K562 (cell line): ENCODE measurements around the gene ELMO3. TPM values are rescaled to one million over a fixed set of nuclear protein-coding genes. Genes with fewer than 3 reads are reported as not detected.

Experiments used
- CBX3 ChIP-seq, 2 experiments: IDR thresholded peaks; 1 replicate in 1 of 2; 2 replicates in 1 of 2; pipeline ENCODE4 v1.6.1; 2012; ENCODE audit warnings: inconsistent platforms in 2 of 2, low read length in 2 of 2, borderline replicate concordance in 1 of 2, control low read depth in 1 of 2
- CHAMP1 ChIP-seq: fragments of 450-650 bp; IDR thresholded peaks from 2 replicates; pipeline ENCODE4 v1.6.1; 2016; ENCODE audit warnings: mild to moderate bottlenecking
- EHMT2 ChIP-seq: fragments of 450-650 bp; IDR thresholded peaks from 2 replicates; pipeline ENCODE4 v1.6.1; 2018; ENCODE audit warnings: antibody characterized with exemption
- FOXJ2 ChIP-seq: fragments of 200-800 bp; sonication (Bioruptor generic); IDR thresholded peaks from 2 replicates; pipeline ENCODE4 v1.6.1; 2016; ENCODE audit warnings: missing genetic modification characterization, missing compliant biosample characterization
- GABPB2 ChIP-seq: fragments of 250-450 bp; sonication (Bioruptor Pico); conservative IDR thresholded peaks from 2 replicates; pipeline ENCODE4 v1.5.1; 2021; ENCODE audit warnings: mild to moderate bottlenecking
- MEIS2 ChIP-seq: fragments of 450-650 bp; IDR thresholded peaks from 2 replicates; pipeline ENCODE4 v1.6.1; 2014; ENCODE audit warnings: mild to moderate bottlenecking; ENCODE audit not compliant: partially characterized antibody
- PCBP2 ChIP-seq: fragments of 200-400 bp; formaldehyde crosslinking; IDR thresholded peaks from 2 replicates; pipeline ENCODE4 v1.6.1; 2018; ENCODE audit warnings: low read length, low read depth, mild to moderate bottlenecking, moderate library complexity; ENCODE audit not compliant: poor library complexity, severe bottlenecking
- RHOXF2B ChIP-seq: fragments of 250-450 bp; sonication (Bioruptor Pico); conservative IDR thresholded peaks from 2 replicates; pipeline ENCODE4 v1.5.1; 2021
- RUNX1 ChIP-seq: sonication (generic); IDR thresholded peaks from 2 replicates; pipeline ENCODE4 v1.6.1; 2016; ENCODE audit warnings: antibody characterized with exemption, low read depth
- TEAD2 ChIP-seq: fragments of 450-650 bp; IDR thresholded peaks from 2 replicates; pipeline ENCODE4 v1.6.1; 2016; ENCODE audit warnings: missing genetic modification characterization, control low read depth, missing compliant biosample characterization
- ZC3H4 ChIP-seq: sonication (generic); formaldehyde crosslinking; IDR thresholded peaks from 2 replicates; pipeline ENCODE4 v1.9.0; 2021; ENCODE audit warnings: missing genetic modification reagents, borderline replicate concordance
- ZNF253 ChIP-seq: fragments of 250-450 bp; sonication (Bioruptor Pico); conservative IDR thresholded peaks from 2 replicates; pipeline ENCODE4 v1.6.1; 2021; ENCODE audit warnings: mild to moderate bottlenecking
- ZNF584 ChIP-seq: fragments of 200-800 bp; sonication (Bioruptor generic); IDR thresholded peaks from 2 replicates; pipeline ENCODE4 v1.6.1; 2016; ENCODE audit warnings: low read depth, mild to moderate bottlenecking, missing genetic modification characterization, missing compliant biosample characterization
- ZNF785 ChIP-seq: fragments of 250-450 bp; sonication (Bioruptor Pico); IDR thresholded peaks from 2 replicates; pipeline ENCODE4 v1.4.0; 2020; ENCODE audit warnings: mild to moderate bottlenecking
- polyA plus RNA-seq, 8 experiments: library from polyadenylated mRNA; depleted of rRNA in 4 of 8; stranded (reverse) in 5 of 8; unstranded in 3 of 8; fragments of >200 nt; fragmentation: Nextera tagmentation in 2 of 8; fragmentation: Illumina TruSeq in 1 of 8; extraction: Ambion mirVana in 2 of 8; extraction: Trizol in 1 of 8; gene quantifications; 2 replicates each; pipeline versions ENCODE4 v1.2.1 to v1.2.3, GENCODE V29; 2011 to 2014; ENCODE audit warnings: inconsistent platforms in 1 of 8, missing spikeins in 1 of 8
- total RNA-seq, 7 experiments: library from RNA; depleted of rRNA in 6 of 7; stranded (reverse); fragments of >200 nt in 6 of 7; fragmentation: Illumina TruSeq in 2 of 7; extraction: Trizol in 2 of 7; gene quantifications; 2 replicates each; pipeline versions ENCODE4 v1.2.1 to v1.2.3, GENCODE V29; 2011 to 2021; ENCODE audit warnings: low replicate concordance in 1 of 7
- TF ChIP-seq, protein P1 (sequence below), 2 experiments: fragments of 450-650 bp; IDR thresholded peaks; 2 replicates each; pipeline ENCODE4 v1.6.1; 2018; ENCODE audit warnings: mild to moderate bottlenecking in 2 of 2, low read depth in 1 of 2; ENCODE audit not compliant: partially characterized antibody in 2 of 2
- TF ChIP-seq, protein P2 (sequence below): fragments of 450-650 bp; formaldehyde crosslinking; IDR thresholded peaks from 2 replicates; pipeline ENCODE4 v1.4.0; 2020; ENCODE audit warnings: mild to moderate bottlenecking, mixed read lengths
- TF ChIP-seq, protein P3 (sequence below), 2 experiments: fragments of 200-800 bp in 1 of 2; sonication (Bioruptor generic) in 1 of 2; sonication (generic) in 1 of 2; formaldehyde crosslinking in 1 of 2; IDR thresholded peaks in 1 of 2; conservative IDR thresholded peaks in 1 of 2; 2 replicates each; pipeline versions ENCODE4 v1.5.0 to v1.6.1; 2016 to 2020; ENCODE audit warnings: missing compliant biosample characterization in 1 of 2, missing genetic modification characterization in 1 of 2, missing genetic modification reagents in 1 of 2

The ELMO3 gene
- total and polyA plus RNA-seq, 9 of the 15 experiments (the other 6 are each of a cell fraction or from before 2014, with no cell fraction given), result 0.04 to 5.1 (median 1.5) TPM

GRCh38 chr16:67226804-67227566 is 28.1 kb downstream of the ELMO3 start, which contains the start of gene TMEM208 (continued):
- TF ChIP-seq CHAMP1, result no peak
- peak in 1 of 2 experiments; percentile 21; a peak in 1 of 3 replicates for TF ChIP-seq CBX3 (IDR thresholded peaks at IDR 0.05; ENCODE audit: borderline replicate concordance in 1 of 2, low read length in 2 of 2)
- TF ChIP-seq RHOXF2B (CRISPR knock-in tag), result no peak
- TF ChIP-seq, protein P1, sequence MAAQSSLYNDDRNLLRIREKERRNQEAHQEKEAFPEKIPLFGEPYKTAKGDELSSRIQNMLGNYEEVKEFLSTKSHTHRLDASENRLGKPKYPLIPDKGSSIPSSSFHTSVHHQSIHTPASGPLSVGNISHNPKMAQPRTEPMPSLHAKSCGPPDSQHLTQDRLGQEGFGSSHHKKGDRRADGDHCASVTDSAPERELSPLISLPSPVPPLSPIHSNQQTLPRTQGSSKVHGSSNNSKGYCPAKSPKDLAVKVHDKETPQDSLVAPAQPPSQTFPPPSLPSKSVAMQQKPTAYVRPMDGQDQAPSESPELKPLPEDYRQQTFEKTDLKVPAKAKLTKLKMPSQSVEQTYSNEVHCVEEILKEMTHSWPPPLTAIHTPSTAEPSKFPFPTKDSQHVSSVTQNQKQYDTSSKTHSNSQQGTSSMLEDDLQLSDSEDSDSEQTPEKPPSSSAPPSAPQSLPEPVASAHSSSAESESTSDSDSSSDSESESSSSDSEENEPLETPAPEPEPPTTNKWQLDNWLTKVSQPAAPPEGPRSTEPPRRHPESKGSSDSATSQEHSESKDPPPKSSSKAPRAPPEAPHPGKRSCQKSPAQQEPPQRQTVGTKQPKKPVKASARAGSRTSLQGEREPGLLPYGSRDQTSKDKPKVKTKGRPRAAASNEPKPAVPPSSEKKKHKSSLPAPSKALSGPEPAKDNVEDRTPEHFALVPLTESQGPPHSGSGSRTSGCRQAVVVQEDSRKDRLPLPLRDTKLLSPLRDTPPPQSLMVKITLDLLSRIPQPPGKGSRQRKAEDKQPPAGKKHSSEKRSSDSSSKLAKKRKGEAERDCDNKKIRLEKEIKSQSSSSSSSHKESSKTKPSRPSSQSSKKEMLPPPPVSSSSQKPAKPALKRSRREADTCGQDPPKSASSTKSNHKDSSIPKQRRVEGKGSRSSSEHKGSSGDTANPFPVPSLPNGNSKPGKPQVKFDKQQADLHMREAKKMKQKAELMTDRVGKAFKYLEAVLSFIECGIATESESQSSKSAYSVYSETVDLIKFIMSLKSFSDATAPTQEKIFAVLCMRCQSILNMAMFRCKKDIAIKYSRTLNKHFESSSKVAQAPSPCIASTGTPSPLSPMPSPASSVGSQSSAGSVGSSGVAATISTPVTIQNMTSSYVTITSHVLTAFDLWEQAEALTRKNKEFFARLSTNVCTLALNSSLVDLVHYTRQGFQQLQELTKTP (IDR thresholded peaks at IDR 0.05; ENCODE audit: low read depth in 1 of 2, partially characterized antibody in 2 of 2), result peak; percentile 87 to 88
- TF ChIP-seq, protein P2, sequence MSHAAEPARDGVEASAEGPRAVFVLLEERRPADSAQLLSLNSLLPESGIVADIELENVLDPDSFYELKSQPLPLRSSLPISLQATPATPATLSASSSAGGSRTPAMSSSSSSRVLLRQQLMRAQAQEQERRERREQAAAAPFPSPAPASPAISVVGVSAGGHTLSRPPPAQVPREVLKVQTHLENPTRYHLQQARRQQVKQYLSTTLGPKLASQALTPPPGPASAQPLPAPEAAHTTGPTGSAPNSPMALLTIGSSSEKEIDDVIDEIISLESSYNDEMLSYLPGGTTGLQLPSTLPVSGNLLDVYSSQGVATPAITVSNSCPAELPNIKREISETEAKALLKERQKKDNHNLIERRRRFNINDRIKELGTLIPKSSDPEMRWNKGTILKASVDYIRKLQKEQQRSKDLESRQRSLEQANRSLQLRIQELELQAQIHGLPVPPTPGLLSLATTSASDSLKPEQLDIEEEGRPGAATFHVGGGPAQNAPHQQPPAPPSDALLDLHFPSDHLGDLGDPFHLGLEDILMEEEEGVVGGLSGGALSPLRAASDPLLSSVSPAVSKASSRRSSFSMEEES (CRISPR knock-in tag), result no peak
- TF ChIP-seq, protein P3, sequence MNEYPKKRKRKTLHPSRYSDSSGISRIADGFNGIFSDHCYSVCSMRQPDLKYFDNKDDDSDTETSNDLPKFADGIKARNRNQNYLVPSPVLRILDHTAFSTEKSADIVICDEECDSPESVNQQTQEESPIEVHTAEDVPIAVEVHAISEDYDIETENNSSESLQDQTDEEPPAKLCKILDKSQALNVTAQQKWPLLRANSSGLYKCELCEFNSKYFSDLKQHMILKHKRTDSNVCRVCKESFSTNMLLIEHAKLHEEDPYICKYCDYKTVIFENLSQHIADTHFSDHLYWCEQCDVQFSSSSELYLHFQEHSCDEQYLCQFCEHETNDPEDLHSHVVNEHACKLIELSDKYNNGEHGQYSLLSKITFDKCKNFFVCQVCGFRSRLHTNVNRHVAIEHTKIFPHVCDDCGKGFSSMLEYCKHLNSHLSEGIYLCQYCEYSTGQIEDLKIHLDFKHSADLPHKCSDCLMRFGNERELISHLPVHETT (CRISPR knock-in tag; conservative IDR thresholded peaks at IDR 0.05 in 1 of 2, IDR thresholded peaks at IDR 0.05 in 1 of 2), result peak in 1 of 2 experiments; percentile 90; a peak in 2 of 4 replicates
- no peak for TF ChIP-seq TEAD2
- no peak for TF ChIP-seq PCBP2
- TF ChIP-seq MEIS2, result peak; percentile 56
- no peak for TF ChIP-seq ZNF584 (CRISPR knock-in tag)
- no peak for TF ChIP-seq ZNF253
- peak; percentile 46; the same call in 1 of the 2 replicates for TF ChIP-seq ZC3H4 (CRISPR knock-in tag)
- TF ChIP-seq EHMT2, result no peak
- TF ChIP-seq RUNX1, result peak; percentile 68; the same call in 1 of the 2 replicates
- TF ChIP-seq GABPB2, result no peak
- 0 out of 2 replicates have a peak, but pooled peaks have one; percentile 31 for TF ChIP-seq FOXJ2 (tag)
- TF ChIP-seq ZNF785, result no peak
